Stimulated activated memory B cell treated with anti-CD40 and anti-IgM and Interleukin-4, amounts not matched to agents 10 μg/mL and 1 μg/mL and 100 μg/mL, for 72 hours (primary cell): ENCODE results near the gene FAM111A.

Experiments
- ATAC-seq: fragments of 150-1000 bp; cut with Tn5 transposase; 2 replicates; pipeline ENCODE4 v1.10.0; 2021
- H3K27ac Mint-ChIP-seq: one replicate; pipeline ENCODE4 v1.8.0; 2022; ENCODE audit warnings: mild to moderate bottlenecking, mixed read lengths
- H3K27me3 Mint-ChIP-seq: one replicate; pipeline ENCODE4 v1.8.0; 2022; ENCODE audit warnings: mixed read lengths
- H3K36me3 Mint-ChIP-seq: one replicate; pipeline ENCODE4 v1.8.0; 2022; ENCODE audit warnings: mixed read lengths
- H3K4me1 Mint-ChIP-seq: one replicate; pipeline ENCODE4 v1.8.0; 2022; ENCODE audit warnings: mixed read lengths
- H3K4me3 Mint-ChIP-seq: one replicate; pipeline ENCODE4 v1.8.0; 2022; ENCODE audit warnings: mild to moderate bottlenecking, moderate library complexity, mixed read lengths
- H3K9me3 Mint-ChIP-seq: one replicate; pipeline ENCODE4 v1.8.0; 2022; ENCODE audit warnings: mixed read lengths

The FAM111A gene

DNA sequence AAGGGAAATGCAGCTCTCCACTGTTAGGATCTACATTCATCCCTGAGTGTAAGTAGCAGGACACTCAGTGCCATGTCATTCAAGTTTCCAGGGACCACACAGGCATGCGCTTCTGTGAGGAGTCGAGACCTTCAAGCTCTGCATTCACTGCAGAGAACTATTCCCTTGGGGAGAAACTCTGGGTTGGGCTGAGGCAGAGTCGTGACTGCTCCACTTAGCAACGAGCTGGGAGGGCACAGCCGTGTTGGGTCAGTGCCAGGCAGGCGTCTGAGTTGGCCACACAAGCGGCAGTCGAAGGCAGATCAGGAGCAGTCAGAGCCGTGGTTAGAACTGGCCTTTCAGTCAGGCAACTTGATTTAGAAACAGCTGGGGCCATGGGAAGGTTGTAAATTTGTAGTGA is 55.3 kb downstream of the FAM111A start:
- Mint-ChIP-seq H3K9me3 (no peaks in the 10 kb centered on the region), H3K4me1 (peaks cover 63% of the 10 kb centered on the region), H3K36me3 (peaks cover 57% of the 10 kb centered on the region), H3K4me3 (no peak overlapping the region), H3K27ac (peak overlapping the region; percentile 51), H3K27me3 (no peaks in the 10 kb centered on the region)
- no peak for ATAC-seq

DNA sequence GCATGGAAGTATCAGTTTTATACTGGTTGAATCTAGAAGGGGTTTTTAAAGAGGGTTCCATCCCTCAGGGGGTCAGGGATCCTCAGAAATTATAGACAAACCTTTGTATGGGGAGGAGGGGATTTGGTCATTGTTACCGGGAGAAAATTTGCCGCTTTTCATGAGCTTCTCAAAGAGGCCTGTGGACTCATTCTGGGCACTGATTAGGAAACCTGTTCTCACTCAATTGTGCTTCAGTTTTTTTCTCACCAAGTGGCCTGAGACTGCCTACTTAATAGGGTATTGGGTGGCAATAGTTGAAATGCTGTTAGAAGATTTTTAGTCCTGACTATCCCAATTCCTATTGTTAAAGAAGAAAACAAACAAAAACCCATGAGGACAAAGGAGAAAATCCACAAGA is 56.1 kb downstream of the FAM111A start:
- H3K27me3 Mint-ChIP-seq: no peaks in the 10 kb centered on the region
- peaks cover 68% of the 10 kb centered on the region for H3K4me1 Mint-ChIP-seq

GRCh38 chr11:59199546-59200422 is 57.1 kb downstream of the FAM111A start:
- Mint-ChIP-seq H3K36me3 (peaks cover 48% of the 10 kb centered on the region), H3K4me3 (no peak overlapping the region), H3K27ac (peak overlapping the region; percentile 83), H3K4me1 (peaks cover 77% of the 10 kb centered on the region), H3K9me3 (no peaks in the 10 kb centered on the region), H3K27me3 (no peaks in the 10 kb centered on the region)
- peak; percentile 84 for ATAC-seq

More for the DNA sequence above, 56.1 kb downstream of the FAM111A start:
- Mint-ChIP-seq H3K27ac (peak overlapping the region; percentile 83), H3K36me3 (peaks cover 53% of the 10 kb centered on the region), H3K9me3 (no peaks in the 10 kb centered on the region), H3K4me3 (no peak overlapping the region)
- no peak for ATAC-seq

DNA sequence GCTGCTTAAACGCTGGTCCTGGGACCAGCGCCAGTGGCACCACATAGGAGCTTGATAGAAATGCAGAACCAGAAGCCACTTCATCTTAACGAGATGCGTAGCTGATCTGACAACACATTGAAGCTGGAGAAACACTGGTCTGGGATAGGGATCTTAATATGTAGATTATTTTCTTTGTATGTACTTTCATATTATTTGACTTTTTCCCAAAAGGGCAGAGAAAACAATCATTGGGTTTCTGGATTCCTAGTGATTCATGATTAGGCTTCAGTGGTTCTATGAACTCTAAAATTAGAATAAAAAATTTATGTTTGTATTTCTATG is 57.7 kb downstream of the FAM111A start:
- peaks cover 44% of the 10 kb centered on the region for H3K36me3 Mint-ChIP-seq
- H3K4me1 Mint-ChIP-seq: peaks cover 80% of the 10 kb centered on the region
- H3K27me3 Mint-ChIP-seq: no peaks in the 10 kb centered on the region
- peak; percentile 77 for ATAC-seq
- peak overlapping the region; percentile 83 for H3K27ac Mint-ChIP-seq
- no peaks in the 10 kb centered on the region for H3K9me3 Mint-ChIP-seq
- no peak overlapping the region for H3K4me3 Mint-ChIP-seq

DNA sequence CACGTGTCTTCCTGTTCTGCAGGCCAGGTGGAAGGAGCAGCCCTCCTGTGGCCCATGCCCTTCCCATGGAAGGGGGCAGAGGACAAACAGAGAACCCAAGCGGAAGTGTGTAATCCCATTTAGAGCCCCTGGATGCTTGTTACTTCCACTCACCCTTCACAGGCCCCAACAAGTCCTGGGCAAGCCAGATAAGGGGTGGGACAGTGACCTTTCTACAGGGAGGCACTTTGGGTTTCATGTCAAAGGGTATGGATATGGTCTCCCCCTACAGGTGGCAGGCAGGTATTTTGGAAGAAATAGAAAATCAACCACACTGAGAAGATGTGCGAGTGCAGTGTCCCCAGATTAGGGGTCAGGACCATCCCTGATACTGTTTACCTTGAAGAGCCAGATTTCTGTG is 58.7 kb downstream of the FAM111A start:
- Mint-ChIP-seq H3K4me1 (peaks cover 79% of the 10 kb centered on the region), H3K4me3 (no peak overlapping the region), H3K9me3 (no peaks in the 10 kb centered on the region), H3K27me3 (no peaks in the 10 kb centered on the region), H3K36me3 (peaks cover 35% of the 10 kb centered on the region), H3K27ac (peak overlapping the region; percentile 83)
- no peak for ATAC-seq
